GM23248 (cell line): Measurements from ENCODE around the gene ANKRD31.

ENCODE experiments used
- EZH2 ChIP-seq: fragments of 200-600 bp; sonication (generic); IDR thresholded peaks from 2 replicates; pipeline ENCODE4 v1.6.1; 2018; ENCODE audit warnings: antibody characterized with exemption, mild to moderate bottlenecking; ENCODE audit not compliant: insufficient read depth, poor library complexity, severe bottlenecking
- EZH2phosphoT487 ChIP-seq: fragments of 200-600 bp; sonication (generic); IDR thresholded peaks from 2 replicates; pipeline ENCODE4 v1.6.1; 2018; ENCODE audit warnings: antibody characterized with exemption, moderate library complexity, mild to moderate bottlenecking, low read depth; ENCODE audit not compliant: insufficient read depth

DNA sequence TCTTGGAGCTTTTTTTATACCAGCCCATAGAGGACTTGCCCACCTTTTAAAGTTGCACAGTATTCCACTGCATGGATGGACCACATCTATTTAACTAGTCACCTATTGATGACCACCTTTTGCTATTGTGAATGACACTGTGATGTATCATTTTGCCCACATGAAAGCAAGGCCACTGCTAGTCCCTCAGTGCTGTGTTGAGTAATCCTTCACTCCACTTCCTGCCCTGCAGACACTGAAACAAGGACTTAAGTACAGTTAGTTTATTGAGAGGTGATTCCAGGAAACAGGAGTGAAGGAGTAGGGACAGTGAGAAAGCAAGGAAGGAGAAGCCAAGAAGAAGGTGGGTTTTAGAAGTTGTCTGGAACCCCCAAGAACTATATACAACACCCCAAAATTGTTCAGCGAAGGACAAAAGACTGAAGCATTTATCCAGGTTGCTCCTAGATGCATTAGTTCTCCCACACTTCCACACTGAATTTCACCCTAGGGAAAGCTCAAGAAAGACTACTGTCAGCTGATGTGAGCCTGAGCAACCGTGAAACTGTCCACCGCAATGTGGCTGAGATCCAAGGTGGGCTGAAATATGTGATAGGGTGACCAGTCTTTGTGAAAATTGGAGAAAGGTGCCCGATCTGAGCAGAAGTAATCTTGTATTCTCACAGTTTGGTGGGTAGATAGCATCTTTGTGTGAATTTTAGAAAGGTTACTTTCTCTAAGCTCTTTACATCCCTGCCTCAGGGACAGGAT, 45.2 kb upstream of the ANKRD31 start:
- TF ChIP-seq EZH2 (no peak), EZH2phosphoT487 (no peak)
